Thoracic aorta (tissue), 2 donors: ENCODE measurements around the gene PFDN6. TPM values are rescaled to one million over a fixed set of nuclear protein-coding genes. Genes with fewer than 3 reads are reported as not detected.
"Not testable (repeated sequence)": the region's sequence is repeated elsewhere in the genome, so short reads cannot be mapped to it uniquely, and the experiment has no call there.

Experiments
- ATAC-seq: fragments of 150-250 bp; one replicate; pipeline ENCODE4 v1.8.0; 2017; ENCODE audit warnings: low read depth; ENCODE audit not compliant: insufficient number of reproducible peaks, low FRiP score
- DNase-seq: peaks from one replicate; pipeline ENCODE4 v3.0.0-alpha.2; 2020; ENCODE audit warnings: low spot score
- H3K27ac ChIP-seq, 2 donors: fragments of 200-600 bp; sonication (generic); 1 replicate in 1 of 2; 2 replicates in 1 of 2; pipeline ENCODE4 v1.5.1; 2016; ENCODE audit warnings: mild to moderate bottlenecking in 2 of 2, moderate library complexity in 2 of 2
- H3K27me3 ChIP-seq: fragments of 200-600 bp; sonication (generic); replicated peaks from 2 replicates; pipeline ENCODE4 v1.6.0; 2016; ENCODE audit warnings: mild to moderate bottlenecking; ENCODE audit not compliant: insufficient read depth
- H3K36me3 ChIP-seq: fragments of 200-600 bp; sonication (generic); one replicate; pipeline ENCODE4 v1.5.1; 2016
- H3K4me1 ChIP-seq, 2 donors: fragments of 200-600 bp; sonication (generic); 1 replicate in 1 of 2; 2 replicates in 1 of 2; pipeline versions ENCODE4 v1.5.1 to v1.6.0; 2016; ENCODE audit warnings: low read depth in 2 of 2, mild to moderate bottlenecking in 1 of 2; ENCODE audit not compliant: control insufficient read depth in 1 of 2
- H3K4me3 ChIP-seq: fragments of 200-600 bp; sonication (generic); 2 replicates; pipeline ENCODE4 v1.5.1; 2016; ENCODE audit warnings: mild to moderate bottlenecking
- H3K9me3 ChIP-seq: fragments of 200-600 bp; sonication (generic); 2 replicates; pipeline ENCODE4 v1.5.1; 2016
- total RNA-seq, 2 donors: library from RNA; depleted of rRNA; stranded (reverse); fragments of >200 nt; gene quantifications; one replicate each; pipeline versions ENCODE4 v1.1.0 to v1.2.3, GENCODE V29; 2016
- TF ChIP-seq, protein P1 (sequence below): fragments of 200-600 bp; sonication (generic); IDR thresholded peaks from one replicate; pipeline ENCODE4 v1.5.1; 2019; ENCODE audit warnings: antibody characterized with exemption

The PFDN6 gene
- total RNA-seq, 2 donors from 2014 or later: 26.8 to 31.9 TPM

DNA sequence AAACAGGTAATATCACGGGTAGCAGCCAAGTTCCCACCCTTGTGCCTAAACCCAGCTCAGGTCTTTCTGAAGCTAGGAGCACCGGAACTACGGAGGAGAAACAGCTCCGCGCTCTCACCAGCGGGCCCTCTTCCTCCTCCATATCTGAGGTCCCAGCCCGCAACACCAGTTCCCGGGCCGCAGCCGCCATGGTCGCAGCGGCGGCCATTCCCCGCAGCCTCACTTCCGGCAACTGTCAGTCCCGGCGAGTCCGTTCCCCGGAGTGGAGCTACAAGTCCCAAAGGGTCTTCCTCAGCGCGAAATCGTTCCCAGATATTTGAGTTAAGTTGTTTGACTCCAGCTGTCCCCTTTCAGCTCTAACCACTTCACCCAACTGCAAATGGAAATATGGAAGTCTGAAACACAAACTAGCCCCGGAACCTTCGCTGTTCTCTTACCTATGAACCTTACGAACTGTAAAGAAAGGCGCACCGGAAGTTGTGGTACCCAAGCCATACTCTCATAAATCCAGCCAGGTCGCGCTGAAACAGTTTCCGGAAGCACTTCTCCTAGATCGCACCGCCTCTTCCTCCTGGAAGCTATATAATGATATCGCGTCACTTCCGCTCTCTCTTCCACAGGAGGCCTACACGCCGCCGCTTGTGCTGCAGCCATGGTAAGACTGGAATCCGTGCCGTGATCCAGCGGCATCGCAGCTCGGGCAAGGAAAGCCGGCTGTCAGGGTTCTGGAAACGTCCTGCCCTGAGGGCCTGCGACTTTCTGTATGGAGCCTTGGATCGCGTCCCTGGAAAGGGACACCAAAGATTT lies 17.7 kb upstream of the PFDN6 start, which contains the start of the genes RPS18 and VPS52:
TSS of gene RPS18 (plus strand) at position 608 of the 807 bp plus-strand sequence. CDS start at position 653, 45 bp downstream.
TSS of gene VPS52 (minus strand) at position 409 of the 807 bp plus-strand sequence. CDS start at position 208, 201 bp downstream.
- Histone ChIP-seq H3K4me3 (peak within 1 kb of the TSS; percentile 89), H3K36me3 (peaks cover 28% of the 10 kb centered on the region), H3K27ac (peak within 1 kb of the TSS; percentile 94 to 96), H3K4me1 (peaks cover 27 to 51% of the 10 kb centered on the region in 2 donors), H3K27me3 (no peaks in the 10 kb centered on the region), H3K9me3 (no peaks in the 10 kb centered on the region)
- DNase-seq (peak; percentile 92), ATAC-seq (peak; percentile 85)
- TF ChIP-seq, protein P1, sequence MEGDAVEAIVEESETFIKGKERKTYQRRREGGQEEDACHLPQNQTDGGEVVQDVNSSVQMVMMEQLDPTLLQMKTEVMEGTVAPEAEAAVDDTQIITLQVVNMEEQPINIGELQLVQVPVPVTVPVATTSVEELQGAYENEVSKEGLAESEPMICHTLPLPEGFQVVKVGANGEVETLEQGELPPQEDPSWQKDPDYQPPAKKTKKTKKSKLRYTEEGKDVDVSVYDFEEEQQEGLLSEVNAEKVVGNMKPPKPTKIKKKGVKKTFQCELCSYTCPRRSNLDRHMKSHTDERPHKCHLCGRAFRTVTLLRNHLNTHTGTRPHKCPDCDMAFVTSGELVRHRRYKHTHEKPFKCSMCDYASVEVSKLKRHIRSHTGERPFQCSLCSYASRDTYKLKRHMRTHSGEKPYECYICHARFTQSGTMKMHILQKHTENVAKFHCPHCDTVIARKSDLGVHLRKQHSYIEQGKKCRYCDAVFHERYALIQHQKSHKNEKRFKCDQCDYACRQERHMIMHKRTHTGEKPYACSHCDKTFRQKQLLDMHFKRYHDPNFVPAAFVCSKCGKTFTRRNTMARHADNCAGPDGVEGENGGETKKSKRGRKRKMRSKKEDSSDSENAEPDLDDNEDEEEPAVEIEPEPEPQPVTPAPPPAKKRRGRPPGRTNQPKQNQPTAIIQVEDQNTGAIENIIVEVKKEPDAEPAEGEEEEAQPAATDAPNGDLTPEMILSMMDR: no peak

DNA sequence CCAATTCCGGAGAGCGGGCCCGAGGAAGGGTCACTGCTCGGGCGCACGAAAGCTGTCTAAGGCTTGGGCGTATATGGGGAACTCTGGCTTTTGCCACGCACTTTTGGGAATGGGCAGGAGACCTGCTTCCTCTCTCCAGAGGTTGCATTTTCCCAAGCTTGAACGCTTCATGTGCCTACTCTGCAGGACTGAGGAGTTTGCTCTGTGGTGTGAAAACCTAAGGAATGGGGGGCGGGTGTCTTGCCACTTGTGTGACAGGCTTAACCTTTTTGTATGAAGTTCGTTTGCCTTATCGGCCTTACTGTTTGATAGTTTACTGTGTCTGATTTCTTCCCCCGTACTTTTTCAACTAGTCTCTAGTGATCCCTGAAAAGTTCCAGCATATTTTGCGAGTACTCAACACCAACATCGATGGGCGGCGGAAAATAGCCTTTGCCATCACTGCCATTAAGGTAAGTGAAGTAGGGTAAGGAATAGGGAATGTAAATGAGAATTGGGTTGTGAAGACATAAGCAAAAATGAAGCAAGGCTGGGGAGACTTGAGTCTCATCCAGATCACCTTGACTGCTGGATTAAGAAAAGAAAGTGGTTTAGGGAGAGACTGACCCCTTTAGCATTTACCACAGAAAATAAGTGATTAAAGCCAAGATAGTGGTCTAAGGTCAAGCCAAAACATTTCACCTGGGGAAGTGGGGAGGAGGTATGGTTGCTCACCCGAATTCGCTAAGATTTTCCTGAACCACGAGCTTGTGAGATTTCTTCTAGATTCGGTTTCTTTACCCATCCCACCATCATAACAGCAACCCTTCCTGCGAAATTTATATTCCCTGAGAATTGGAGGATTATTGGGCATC lies 16.9 kb upstream of the PFDN6 start:
- Histone ChIP-seq H3K36me3 (peaks cover 20% of the 10 kb centered on the region), H3K4me3 (peak overlapping the region; percentile 89), H3K4me1 (peaks cover 27 to 53% of the 10 kb centered on the region in 2 donors), H3K27me3 (no peaks in the 10 kb centered on the region), H3K9me3 (no peaks in the 10 kb centered on the region), H3K27ac (peak overlapping the region; percentile 94 to 96)
- DNase-seq: no peak
- TF ChIP-seq, protein P1: no peak
- ATAC-seq: no peak

DNA sequence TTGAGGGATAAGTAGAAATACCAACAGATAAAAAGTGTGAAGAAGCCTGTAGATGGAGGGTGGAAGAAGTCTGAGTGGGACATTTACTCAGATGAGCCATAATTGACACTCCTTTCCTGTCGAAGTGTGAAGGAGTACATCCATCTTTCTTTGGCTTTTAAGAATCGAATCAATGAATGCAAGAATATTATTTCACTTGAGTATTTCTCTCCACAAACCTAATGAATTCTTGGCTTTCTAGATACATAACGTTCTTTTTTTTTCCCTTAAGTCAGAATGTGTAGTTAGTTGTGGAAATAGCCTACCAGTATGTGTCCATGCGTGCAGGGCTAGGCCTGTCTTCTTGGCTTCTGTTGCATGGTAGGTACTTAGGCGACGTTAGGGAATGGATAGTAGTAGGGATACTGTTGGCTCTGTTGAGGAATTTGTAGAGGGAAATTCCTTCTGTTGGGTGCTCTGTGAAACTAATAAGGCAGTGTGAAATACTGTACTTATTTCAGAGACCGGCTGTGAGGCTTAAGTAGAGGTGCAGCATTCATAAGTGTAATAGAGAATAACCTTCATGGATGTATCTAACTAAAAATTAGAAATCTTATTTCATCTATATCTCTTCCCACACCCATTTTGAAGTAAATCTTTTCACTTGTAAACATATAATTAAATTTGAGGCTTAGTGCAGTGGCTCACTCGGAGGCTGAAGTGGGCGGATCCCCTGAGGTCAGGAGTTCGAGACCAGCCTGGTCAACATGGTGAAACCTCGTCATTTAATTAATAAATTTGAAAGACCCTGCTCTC lies 16.1 kb upstream of the PFDN6 start:
- peaks cover 12% of the 10 kb centered on the region for H3K36me3 ChIP-seq
- no peak for DNase-seq
- H3K4me3 ChIP-seq: peak overlapping the region; percentile 89
- ATAC-seq: no peak
- H3K27me3 ChIP-seq: no peaks in the 10 kb centered on the region
- peak overlapping the region in 1 of 2 donors; percentile 94 for H3K27ac ChIP-seq
- TF ChIP-seq, protein P1: no peak
- no peaks in the 10 kb centered on the region for H3K9me3 ChIP-seq
- peaks cover 27 to 58% of the 10 kb centered on the region in 2 donors for H3K4me1 ChIP-seq

DNA sequence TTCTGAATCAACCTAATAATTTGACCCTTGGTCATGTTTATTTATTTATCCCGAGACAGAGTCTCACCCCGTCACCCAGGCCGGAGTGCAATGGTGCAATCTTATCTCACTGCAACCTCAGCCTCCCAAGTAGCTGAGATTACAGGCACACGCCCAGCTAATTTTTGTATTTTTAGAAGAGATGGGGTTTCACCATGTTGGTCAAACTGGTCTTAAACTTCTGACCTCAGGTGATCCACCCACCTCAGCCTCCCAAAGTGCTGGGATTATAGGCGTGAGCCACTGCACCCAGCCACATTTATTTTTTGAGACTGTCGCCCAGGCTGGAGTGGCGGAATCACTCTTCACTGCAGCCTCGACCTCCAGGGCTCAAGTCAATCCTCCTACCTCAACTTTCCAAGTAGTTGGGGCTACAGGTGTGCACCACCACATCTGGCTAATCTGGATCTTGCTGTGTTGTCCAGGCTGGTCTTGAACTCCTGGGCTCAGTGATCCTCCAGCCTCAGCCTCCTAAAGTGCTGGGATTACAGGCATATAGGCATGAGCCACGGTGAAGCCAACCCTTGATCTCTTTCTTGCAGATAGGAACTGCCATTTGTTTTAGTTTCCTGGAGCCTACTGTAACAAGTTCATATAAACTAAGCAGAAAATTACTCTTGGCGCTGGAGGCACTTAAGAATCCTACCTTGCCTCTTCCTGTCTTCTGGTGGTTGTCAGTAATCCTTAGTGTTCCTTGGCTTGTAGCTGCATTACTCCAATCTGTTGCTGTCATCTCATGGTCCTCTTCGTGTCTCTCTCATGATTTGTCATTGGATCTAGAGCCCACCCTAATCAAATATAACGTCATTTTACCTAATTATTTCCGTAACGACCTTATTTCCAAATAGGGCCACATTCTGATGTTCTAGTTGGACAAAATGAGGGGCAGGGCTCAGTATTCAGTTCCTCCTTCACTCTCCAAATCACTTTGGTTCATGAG lies 15.2 kb upstream of the PFDN6 start:
- no peaks in the 10 kb centered on the region for H3K27me3 ChIP-seq
- DNase-seq (no peak), ATAC-seq (no peak)
- TF ChIP-seq, protein P1: no peak
- no peak overlapping the region for H3K4me3 ChIP-seq
- H3K9me3 ChIP-seq: no peaks in the 10 kb centered on the region
- H3K36me3 ChIP-seq: peaks cover 10% of the 10 kb centered on the region
- no peak overlapping the region for H3K27ac ChIP-seq
- peaks cover 27 to 63% of the 10 kb centered on the region in 2 donors for H3K4me1 ChIP-seq

DNA sequence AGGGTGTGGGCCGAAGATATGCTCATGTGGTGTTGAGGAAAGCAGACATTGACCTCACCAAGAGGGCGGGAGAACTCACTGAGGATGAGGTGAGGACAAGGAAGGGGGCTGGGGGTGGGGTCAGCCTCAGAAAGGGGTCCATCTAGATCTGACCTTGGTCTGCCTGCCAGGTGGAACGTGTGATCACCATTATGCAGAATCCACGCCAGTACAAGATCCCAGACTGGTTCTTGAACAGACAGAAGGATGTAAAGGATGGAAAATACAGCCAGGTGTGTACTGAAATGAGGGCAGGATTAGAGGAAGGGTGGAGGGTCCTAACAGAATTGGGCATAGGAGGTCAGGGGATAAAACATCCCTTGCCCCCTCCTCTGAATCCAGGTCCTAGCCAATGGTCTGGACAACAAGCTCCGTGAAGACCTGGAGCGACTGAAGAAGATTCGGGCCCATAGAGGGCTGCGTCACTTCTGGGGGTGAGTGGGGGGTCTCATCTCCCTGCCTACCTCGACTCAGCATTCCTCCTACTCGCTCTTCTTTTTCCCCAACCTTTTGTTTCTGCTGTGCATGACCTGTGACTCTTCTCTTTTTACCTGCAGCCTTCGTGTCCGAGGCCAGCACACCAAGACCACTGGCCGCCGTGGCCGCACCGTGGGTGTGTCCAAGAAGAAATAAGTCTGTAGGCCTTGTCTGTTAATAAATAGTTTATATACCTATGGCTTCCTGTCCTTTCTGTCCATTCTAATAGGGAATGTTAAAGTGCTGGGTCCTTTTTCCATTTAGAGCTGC lies 13.4 kb upstream of the PFDN6 start:
- not testable (repeated sequence) for H3K27me3 ChIP-seq, ATAC-seq, H3K36me3 ChIP-seq, DNase-seq, H3K9me3 ChIP-seq
- H3K4me3 ChIP-seq: peak overlapping the region; percentile 86
- peak overlapping the region; percentile 88 to 95 for H3K27ac ChIP-seq
- H3K4me1 ChIP-seq: peaks cover 27 to 53% of the 10 kb centered on the region in 2 donors
